HepG2 (cell line): Measurements from ENCODE around the gene IMPDH2. TPM values are rescaled to one million over a fixed set of nuclear protein-coding genes. Genes with fewer than 3 reads are reported as not detected.

ENCODE experiments used
- BRD4 ChIP-seq: sonication (generic); formaldehyde crosslinking; IDR thresholded peaks from 2 replicates; pipeline ENCODE4 v1.4.0; 2020; ENCODE audit warnings: missing genetic modification reagents
- CBFB ChIP-seq: sonication (generic); formaldehyde crosslinking; IDR thresholded peaks from 2 replicates; pipeline ENCODE4 v1.4.0; 2020; ENCODE audit warnings: missing genetic modification reagents
- CTCF ChIP-seq: sonication (generic); formaldehyde crosslinking; IDR thresholded peaks from 2 replicates; pipeline ENCODE4 v1.5.0; 2020; ENCODE audit warnings: mild to moderate bottlenecking, missing genetic modification reagents, moderate library complexity
- FOXO4 ChIP-seq: sonication (generic); formaldehyde crosslinking; conservative IDR thresholded peaks from 2 replicates; pipeline ENCODE4 v1.8.1; 2023; ENCODE audit warnings: missing genetic modification reagents
- KLF12 ChIP-seq: sonication (generic); formaldehyde crosslinking; IDR thresholded peaks from 2 replicates; pipeline ENCODE4 v1.4.0; 2020; ENCODE audit warnings: missing genetic modification reagents, borderline replicate concordance
- MED1 ChIP-seq: sonication (generic); formaldehyde crosslinking; IDR thresholded peaks from 2 replicates; pipeline ENCODE4 v1.4.0; 2020; ENCODE audit warnings: missing genetic modification reagents
- MYC ChIP-seq: sonication (generic); formaldehyde crosslinking; IDR thresholded peaks from 2 replicates; pipeline ENCODE4 v1.9.0; 2021; ENCODE audit warnings: missing genetic modification reagents, borderline replicate concordance
- NR0B2 ChIP-seq: sonication (generic); formaldehyde crosslinking; IDR thresholded peaks from 2 replicates; pipeline ENCODE4 v1.4.0; 2020; ENCODE audit warnings: mild to moderate bottlenecking, missing genetic modification reagents
- PAF1 ChIP-seq: IDR thresholded peaks from 2 replicates; pipeline ENCODE4 v1.6.1; 2016; ENCODE audit warnings: missing genetic modification reagents, missing compliant biosample characterization
- SNAPC4 ChIP-seq: sonication (generic); formaldehyde crosslinking; IDR thresholded peaks from 2 replicates; pipeline ENCODE4 v1.4.0; 2020; ENCODE audit warnings: mild to moderate bottlenecking, missing genetic modification reagents
- TBP ChIP-seq: sonication (generic); formaldehyde crosslinking; IDR thresholded peaks from 2 replicates; pipeline ENCODE4 v1.5.0; 2020; ENCODE audit warnings: missing genetic modification reagents
- TEAD3 ChIP-seq: optimal IDR thresholded peaks from 2 replicates; pipeline ENCODE3; 2016; ENCODE audit warnings: borderline replicate concordance
- ZFY ChIP-seq: sonication (generic); formaldehyde crosslinking; IDR thresholded peaks from 2 replicates; pipeline ENCODE4 v1.4.0; 2020; ENCODE audit warnings: missing genetic modification reagents
- ZNF12 ChIP-seq: sonication (generic); formaldehyde crosslinking; IDR thresholded peaks from 2 replicates; pipeline ENCODE4 v1.5.0; 2020; ENCODE audit warnings: missing genetic modification reagents
- ZNF143 ChIP-seq: sonication (generic); formaldehyde crosslinking; IDR thresholded peaks from 2 replicates; pipeline ENCODE4 v1.4.0; 2020; ENCODE audit warnings: missing genetic modification reagents
- ZNF672 ChIP-seq: sonication (generic); formaldehyde crosslinking; IDR thresholded peaks from 2 replicates; pipeline ENCODE4 v1.8.1; 2022; ENCODE audit warnings: missing genetic modification reagents
- ZNF75D ChIP-seq: sonication (generic); formaldehyde crosslinking; IDR thresholded peaks from 2 replicates; pipeline ENCODE4 v1.8.1; 2023; ENCODE audit warnings: missing genetic modification reagents, mild to moderate bottlenecking, borderline replicate concordance
- polyA plus RNA-seq, 8 experiments: library from polyadenylated mRNA; depleted of rRNA in 3 of 8; stranded (reverse) in 7 of 8; unstranded in 1 of 8; fragments of >200 nt; fragmentation: Illumina TruSeq in 4 of 8; extraction: Trizol in 4 of 8; gene quantifications; 2 replicates each; pipeline versions ENCODE4 v1.2.1 to v1.2.3, GENCODE V29; 2011 to 2016; ENCODE audit warnings: low read depth in 4 of 8, missing spikeins in 1 of 8, mixed read lengths in 1 of 8; ENCODE audit not compliant: insufficient read depth in 1 of 8
- total RNA-seq, 5 experiments: library from RNA; depleted of rRNA; stranded (reverse); fragments of >200 nt; fragmentation: Illumina TruSeq; extraction: Trizol; gene quantifications; 2 replicates each; pipeline ENCODE4 v1.2.3, GENCODE V29; 2016; ENCODE audit warnings: low read depth in 1 of 5

IMPDH2 gene
- total and polyA plus RNA-seq, 2 of the 13 experiments (the other 11 are each of a cell fraction or from before 2014, with no cell fraction given): 248 to 260 TPM

GRCh38 chr3:49017229-49017970 is 11.8 kb downstream of the IMPDH2 start (continued):
- TF ChIP-seq ZFY (no peak), TEAD3 (CRISPR knock-in tag) (peak; percentile 15), ZNF143 (CRISPR knock-in tag) (0 out of 2 replicates have a peak, but pooled peaks have one; percentile 16), MYC (CRISPR knock-in tag) (peak; percentile 3; the same call in 1 of the 2 replicates), SNAPC4 (no peak), TBP (CRISPR knock-in tag) (no peak), ZNF75D (CRISPR knock-in tag) (peak; percentile 29; the same call in 1 of the 2 replicates), FOXO4 (0 out of 2 replicates have a peak, but pooled peaks have one; percentile 87), ZNF12 (no peak), CTCF (CRISPR knock-in tag) (no peak), PAF1 (CRISPR knock-in tag) (0 out of 2 replicates have a peak, but pooled peaks have one; percentile 2), CBFB (no peak), ZNF672 (CRISPR knock-in tag) (no peak), NR0B2 (no peak), BRD4 (0 out of 2 replicates have a peak, but pooled peaks have one; percentile 29), MED1 (CRISPR knock-in tag) (0 out of 2 replicates have a peak, but pooled peaks have one; percentile 17), KLF12 (CRISPR knock-in tag) (0 out of 2 replicates have a peak, but pooled peaks have one; percentile 26)
